HL-60 (cell line): Measurements from ENCODE around the gene ITPA.
A peak's percentile ranks its signal among the peaks of the same experiment; 100 is the strongest.

ENCODE experiments used
- DNase-seq, 2 experiments: peaks; one replicate each; pipeline ENCODE4 v3.0.0-alpha.2; 2010 to 2020; ENCODE audit warnings: low read depth in 1 of 2, low spot score in 1 of 2
- H3K27ac ChIP-seq: fragments of 250-450 bp; sonication (Bioruptor Pico); replicated peaks from 2 replicates; pipeline ENCODE4 v1.5.1; 2020; ENCODE audit warnings: mild to moderate bottlenecking, moderate library complexity
- H3K27me3 ChIP-seq: fragments of 250-450 bp; sonication (Bioruptor Pico); 2 replicates; pipeline ENCODE4 v1.5.1; 2021; ENCODE audit warnings: mild to moderate bottlenecking, moderate library complexity; ENCODE audit not compliant: insufficient read depth, poor library complexity, severe bottlenecking
- H3K4me3 ChIP-seq: replicated peaks from 2 replicates; pipeline ENCODE4 v1.5.1; 2011; ENCODE audit warnings: mild to moderate bottlenecking, control low read depth, low read length; ENCODE audit not compliant: insufficient read depth
- CTCF ChIP-seq: IDR thresholded peaks from one replicate; pipeline ENCODE4 v1.5.1; 2011; ENCODE audit warnings: low read length, control low read depth, inconsistent platforms; ENCODE audit not compliant: insufficient read depth
- GABPA ChIP-seq: IDR thresholded peaks from 2 replicates; pipeline ENCODE4 v1.6.1; 2012; ENCODE audit warnings: low read depth
- POLR2AphosphoS5 ChIP-seq: IDR thresholded peaks from 2 replicates; pipeline ENCODE4 v1.6.1; 2012; ENCODE audit warnings: low read depth
- SPI1 ChIP-seq: IDR thresholded peaks from 2 replicates; pipeline ENCODE4 v1.6.1; 2012; ENCODE audit warnings: low read depth, mild to moderate bottlenecking, borderline replicate concordance
- TF ChIP-seq, protein P1 (sequence below): IDR thresholded peaks from 2 replicates; pipeline ENCODE4 v1.6.1; 2012; ENCODE audit warnings: low read depth; ENCODE audit not compliant: insufficient replicate concordance

The ITPA gene

GRCh38 chr20:3172933-3173609 is 36.2 kb upstream of the ITPA start, which contains the start of gene LZTS3:
TSS of gene LZTS3 (minus strand) at chr20:3173549. CDS start at chr20:3167163, 6,386 bp downstream.
- DNase-seq, result no peak
- Histone ChIP-seq H3K4me3 (peak within 1 kb of the TSS; percentile 91), H3K27me3 (peaks cover 7% of the 10 kb centered on the region), H3K27ac (no peak within 1 kb of the TSS)
- TF ChIP-seq, protein P1, sequence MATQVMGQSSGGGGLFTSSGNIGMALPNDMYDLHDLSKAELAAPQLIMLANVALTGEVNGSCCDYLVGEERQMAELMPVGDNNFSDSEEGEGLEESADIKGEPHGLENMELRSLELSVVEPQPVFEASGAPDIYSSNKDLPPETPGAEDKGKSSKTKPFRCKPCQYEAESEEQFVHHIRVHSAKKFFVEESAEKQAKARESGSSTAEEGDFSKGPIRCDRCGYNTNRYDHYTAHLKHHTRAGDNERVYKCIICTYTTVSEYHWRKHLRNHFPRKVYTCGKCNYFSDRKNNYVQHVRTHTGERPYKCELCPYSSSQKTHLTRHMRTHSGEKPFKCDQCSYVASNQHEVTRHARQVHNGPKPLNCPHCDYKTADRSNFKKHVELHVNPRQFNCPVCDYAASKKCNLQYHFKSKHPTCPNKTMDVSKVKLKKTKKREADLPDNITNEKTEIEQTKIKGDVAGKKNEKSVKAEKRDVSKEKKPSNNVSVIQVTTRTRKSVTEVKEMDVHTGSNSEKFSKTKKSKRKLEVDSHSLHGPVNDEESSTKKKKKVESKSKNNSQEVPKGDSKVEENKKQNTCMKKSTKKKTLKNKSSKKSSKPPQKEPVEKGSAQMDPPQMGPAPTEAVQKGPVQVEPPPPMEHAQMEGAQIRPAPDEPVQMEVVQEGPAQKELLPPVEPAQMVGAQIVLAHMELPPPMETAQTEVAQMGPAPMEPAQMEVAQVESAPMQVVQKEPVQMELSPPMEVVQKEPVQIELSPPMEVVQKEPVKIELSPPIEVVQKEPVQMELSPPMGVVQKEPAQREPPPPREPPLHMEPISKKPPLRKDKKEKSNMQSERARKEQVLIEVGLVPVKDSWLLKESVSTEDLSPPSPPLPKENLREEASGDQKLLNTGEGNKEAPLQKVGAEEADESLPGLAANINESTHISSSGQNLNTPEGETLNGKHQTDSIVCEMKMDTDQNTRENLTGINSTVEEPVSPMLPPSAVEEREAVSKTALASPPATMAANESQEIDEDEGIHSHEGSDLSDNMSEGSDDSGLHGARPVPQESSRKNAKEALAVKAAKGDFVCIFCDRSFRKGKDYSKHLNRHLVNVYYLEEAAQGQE, result no peak
- TF ChIP-seq POLR2AphosphoS5 (0 out of 2 replicates have a peak, but pooled peaks have one; percentile 7), CTCF (no peak), SPI1 (no peak), GABPA (no peak)

DNA sequence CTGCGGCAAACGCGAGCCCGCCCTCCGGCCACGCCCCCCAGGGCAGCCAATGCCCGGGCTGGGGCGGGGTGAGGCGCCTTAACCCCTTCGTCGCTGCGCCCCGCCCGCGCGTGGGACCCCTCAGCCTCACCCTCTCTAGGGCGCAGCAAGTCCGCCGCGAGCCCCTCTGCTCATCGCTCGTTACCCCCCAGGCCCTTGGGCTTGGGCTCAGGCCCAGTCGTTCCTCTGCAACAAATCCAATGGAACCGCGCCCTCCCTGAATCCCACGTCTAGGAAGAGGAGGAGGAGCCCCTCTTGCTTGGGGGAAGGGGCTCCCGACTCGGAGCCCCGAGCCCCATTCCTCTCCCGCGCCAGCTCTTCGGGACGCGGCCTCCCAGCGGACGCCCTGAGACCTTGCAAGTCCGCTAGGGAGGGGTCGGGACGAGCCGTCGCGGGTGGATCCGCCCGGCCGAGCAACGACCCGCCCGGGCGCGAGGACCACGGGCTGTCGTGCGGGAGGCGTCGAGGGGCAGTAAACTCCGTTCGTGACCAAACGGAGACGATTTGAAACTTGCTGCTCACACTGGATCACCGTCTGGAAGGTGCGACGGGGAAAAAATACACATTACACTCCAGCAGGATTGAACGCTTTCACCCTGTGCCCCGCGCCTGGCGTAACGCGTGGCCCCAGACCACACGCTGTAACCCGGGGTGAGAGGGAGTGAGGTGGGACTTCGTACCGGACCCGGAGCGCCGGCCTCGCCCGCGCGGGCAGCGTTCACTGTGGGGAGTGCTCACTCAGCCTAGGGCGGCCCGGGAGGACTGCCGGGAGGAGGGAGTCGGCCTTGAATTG is 35.5 kb upstream of the ITPA start:
- TF ChIP-seq, protein P1, result no peak
- TF ChIP-seq POLR2AphosphoS5, result 0 out of 2 replicates have a peak, but pooled peaks have one; percentile 1
- Histone ChIP-seq H3K27ac (no peak overlapping the region), H3K4me3 (peak overlapping the region; percentile 91), H3K27me3 (peaks cover 7% of the 10 kb centered on the region)
- peak in 1 of 2 experiments; percentile 76 for DNase-seq

DNA sequence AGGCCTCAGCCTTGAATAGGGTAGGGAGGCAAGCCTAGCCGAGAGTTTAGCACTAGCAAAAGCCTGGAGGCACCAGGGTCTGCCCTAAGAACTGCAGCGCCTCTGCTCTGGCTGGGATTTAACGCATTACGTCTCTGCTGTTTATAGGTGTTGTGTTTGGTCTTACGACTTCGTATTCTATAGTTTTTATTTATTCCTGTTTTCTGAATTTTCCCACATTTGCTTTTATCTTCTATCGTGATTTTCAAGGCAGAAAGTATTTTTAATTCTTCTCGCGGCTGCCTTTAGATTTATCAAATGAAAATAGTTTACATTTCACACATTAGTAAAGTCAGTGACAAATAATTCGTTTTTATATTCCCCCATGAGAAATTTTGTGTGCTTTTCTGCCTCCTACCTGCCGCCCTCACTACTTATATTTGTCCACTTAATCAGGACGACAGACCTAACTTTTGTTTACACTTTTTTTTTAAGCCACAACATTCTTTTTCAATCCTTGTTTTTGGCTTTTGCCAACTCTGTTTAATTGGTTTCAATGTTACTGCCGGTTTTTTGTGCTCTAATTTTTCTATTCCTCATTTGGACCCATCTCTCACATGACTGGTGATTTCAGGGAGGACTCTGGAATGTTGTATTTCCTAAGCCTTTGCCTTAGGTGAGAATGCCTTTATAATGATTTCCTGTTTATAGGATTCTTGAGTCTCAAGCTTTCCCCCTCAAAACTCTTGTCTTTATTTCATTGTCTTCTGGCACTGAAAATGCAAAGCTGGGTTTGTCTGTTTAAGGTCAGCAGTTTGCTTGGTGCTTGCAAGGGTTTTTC is 34.6 kb upstream of the ITPA start:
- Histone ChIP-seq H3K27ac (no peak overlapping the region), H3K27me3 (peaks cover 7% of the 10 kb centered on the region), H3K4me3 (peak overlapping the region; percentile 91; the same call in 1 of the 2 replicates)
- DNase-seq, result no peak
- TF ChIP-seq GABPA (no peak), CTCF (no peak), POLR2AphosphoS5 (no peak), SPI1 (no peak)
- TF ChIP-seq, protein P1, result no peak
